ENCODE measurements around the gene TMEM178B.
"Not testable (repeated sequence)": the region's sequence is repeated elsewhere in the genome, so short reads cannot be mapped to it uniquely, and the experiment has no call there.

Gene TMEM178B

DNA sequence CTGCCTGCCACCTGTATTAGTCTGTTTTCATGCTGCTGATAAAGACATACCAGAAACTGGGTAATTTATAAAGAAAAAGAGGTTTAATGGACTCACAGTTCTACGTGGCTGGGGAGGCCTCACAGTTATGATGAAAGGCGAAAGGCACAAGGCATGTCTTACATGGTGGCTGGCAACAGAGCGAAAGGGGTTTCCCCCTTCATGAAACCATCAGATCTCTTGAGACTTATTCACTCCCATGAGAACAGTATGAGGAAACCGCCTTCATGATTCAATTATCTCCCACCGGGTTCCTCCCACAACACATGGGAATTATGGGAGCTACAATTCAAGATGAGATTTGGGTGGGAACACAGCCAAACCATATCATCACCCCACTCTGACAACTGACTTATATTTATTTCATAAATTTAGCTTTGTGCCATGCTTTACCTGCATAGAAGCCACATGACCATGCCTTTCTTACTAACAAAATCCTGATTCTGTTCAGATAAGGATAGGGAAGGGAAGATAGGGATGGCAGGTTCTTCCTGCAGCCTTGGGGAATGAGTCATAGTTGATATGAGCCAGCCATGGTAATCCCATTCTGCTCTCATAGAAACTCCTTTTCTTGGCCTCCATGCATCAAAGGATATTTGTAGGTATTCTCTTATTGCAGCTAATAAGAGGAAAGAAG is 286.0 kb downstream of the TMEM178B start:
- peak; percentile 7 for DNase-seq

DNA sequence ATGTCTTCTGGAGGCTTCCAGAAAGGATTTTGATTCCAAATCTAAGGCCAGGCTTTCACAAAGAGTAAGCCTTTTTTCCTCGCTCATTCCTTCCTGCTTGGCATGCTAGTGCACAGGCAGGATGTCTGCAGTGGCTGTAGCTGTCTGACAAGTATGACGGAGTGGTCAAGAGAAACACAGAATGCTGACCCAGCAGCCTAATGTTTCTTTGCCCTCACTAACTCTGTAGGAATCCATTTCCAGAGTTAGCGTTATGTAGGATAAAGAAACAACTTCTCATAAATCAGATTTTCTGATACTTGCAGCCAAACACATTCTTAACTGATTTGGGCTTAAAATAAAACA is 286.5 kb downstream of the TMEM178B start:
- DNase-seq: no peak

DNA sequence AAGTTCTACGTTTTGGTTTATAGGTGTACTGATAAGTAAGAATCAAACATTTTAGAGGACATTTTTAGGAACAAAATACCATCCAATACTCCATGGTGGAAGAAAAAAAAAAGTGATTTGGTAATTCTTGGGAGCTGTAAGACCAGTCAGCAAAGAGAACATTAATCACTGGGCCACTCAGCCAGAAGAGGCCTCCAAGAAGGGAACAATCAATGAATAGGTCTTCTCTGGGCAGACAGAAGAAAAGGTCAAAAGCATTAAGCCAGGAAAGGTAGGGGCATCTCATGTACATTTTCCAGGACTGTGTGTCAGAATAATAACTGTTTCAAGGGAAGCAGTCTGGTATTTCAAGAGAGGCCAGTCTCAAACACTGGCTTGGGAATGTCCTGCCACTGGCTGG is 286.9 kb downstream of the TMEM178B start:
- DNase-seq: no peak

DNA sequence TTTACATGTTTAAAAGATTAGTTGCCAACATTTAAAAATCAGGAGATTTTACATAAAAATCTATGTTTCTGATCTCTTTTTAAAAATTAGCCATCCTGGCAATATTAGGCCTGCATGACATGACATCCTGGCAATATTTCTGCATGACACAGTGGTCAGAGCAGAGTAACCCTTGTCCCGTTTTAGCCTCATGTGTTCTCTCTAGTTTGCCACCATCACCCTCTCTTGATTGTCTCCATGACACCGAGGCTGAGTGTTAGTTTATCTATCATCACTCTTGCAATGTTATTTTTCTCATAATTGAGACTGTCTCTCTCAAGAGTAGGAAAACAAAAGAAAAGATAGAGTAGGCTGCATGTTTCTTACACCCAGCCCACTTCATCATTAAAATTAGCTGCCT is 287.6 kb downstream of the TMEM178B start:
- no peak for DNase-seq

DNA sequence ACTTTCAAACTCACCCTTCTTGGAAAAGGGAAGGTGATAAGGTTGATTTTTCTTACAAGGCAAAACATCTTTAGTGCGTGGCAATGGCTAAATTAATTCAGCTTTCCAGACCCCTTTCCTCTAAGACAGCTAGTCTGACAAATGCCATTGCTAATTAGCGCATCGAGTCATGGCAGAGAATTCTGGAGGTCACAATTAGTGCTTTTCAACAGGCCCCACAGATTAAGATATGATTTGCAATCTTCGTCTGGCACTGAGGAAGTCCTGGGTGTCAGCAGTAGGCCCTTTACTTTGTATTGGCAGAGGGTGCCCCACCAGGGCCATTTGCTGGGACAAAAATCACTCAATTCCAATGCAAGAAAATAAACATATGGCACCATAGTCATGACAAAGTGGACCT is 288.1 kb downstream of the TMEM178B start:
- no peak for DNase-seq

DNA sequence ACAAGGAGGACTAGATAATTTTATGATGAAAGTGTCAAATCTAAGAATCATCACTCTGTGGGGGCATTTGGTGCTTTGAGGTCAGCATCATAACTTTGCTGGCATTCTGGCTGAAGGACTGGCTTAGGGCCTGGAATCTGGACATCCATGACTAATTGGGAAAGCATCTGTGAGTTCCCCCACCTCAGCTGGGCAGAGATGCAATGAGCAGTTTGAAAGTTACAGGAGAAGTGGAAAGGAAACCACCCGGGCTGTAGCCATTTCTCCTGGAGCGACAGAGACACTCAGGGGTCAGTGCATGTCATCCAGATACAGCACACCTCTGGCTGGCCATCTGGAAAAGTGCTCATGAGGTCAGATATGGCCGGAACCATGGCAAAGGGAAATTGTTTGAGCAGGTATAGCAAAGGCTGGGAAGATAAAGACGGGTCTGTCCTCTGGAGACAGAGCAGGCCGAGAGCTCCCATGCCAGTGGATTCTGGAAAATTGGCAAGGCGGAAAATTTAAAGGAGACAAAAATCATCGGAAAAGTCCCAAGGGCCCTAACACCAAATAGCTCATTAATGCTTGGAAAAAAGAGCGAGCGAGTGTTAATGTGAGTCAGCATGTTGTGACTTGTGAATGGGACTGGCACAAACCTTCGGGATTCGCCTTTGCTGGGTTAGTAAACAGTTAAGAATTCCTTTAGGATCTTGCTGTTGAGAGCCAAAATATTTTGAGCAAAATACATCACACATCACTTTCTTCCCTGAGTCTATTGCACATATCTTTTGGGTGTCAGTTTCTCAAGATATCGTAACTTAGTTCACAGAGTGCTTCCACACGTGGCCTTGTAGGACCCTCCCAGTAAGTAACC is 288.9 kb downstream of the TMEM178B start:
- peak; percentile 82 for DNase-seq

DNA sequence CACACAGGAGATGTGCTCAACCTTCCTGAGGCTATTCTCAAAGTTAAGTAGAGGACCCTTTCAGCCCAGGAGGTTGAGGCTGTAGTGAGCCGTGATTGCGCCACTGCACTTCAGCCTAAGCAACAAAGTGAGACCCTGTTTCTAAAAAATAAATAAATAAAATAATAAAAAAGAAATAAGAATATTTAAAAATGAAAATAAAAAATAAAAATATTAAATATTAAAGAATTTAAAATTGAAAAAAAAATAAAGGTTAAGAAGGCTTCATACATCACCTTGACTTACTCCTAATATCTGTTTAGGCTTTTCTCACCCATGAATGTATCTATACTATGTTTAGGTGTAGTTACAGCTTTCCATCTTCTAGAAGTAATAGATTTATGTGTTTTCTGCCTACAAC is 289.9 kb downstream of the TMEM178B start:
- DNase-seq: no peak

DNA sequence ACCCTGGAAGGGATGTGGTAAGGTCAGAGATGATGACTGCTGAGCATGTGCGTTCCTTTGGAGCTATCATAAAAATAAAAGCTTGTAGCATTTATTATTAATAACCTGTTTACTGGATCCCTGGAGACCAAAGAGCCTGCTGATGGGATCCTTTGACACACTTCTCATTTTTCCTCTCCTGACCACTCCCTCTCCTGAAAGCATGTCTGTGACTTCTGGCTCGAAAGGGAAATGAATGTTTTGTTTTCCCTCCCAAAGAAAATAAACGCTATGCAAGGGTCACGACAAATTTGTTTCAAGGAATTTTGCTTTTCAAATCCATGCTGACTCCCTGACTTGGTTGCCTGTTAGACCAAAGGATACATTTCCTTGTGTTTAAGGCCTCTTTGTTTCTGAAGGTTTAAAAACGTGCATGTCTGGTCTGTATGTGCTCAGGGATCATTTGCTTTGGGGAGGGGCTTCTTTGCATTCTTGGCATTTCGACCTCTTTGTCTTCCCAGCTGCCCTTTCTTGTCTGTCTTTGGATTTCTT is 292.3 kb downstream of the TMEM178B start:
- DNase-seq: no peak

DNA sequence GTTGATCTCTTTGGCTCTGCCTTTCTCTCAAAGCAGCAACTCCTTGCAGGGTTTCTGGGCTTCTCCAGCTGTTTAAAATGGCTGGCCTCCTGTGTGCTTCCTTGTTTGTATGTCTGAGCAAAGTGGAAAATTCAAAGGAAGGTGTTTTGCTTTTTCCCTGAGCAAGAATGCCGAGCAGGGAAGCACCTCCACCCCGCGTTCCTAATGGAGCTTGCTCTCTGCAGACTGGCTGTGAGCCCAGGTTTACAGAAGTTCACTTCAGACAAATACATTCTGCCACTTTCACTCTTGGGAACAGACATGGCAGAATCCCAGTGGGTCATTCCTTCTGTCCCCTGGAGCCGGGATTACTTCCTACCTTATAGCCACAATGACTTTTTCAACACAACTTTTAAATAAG is 295.6 kb downstream of the TMEM178B start:
- no peak for DNase-seq

DNA sequence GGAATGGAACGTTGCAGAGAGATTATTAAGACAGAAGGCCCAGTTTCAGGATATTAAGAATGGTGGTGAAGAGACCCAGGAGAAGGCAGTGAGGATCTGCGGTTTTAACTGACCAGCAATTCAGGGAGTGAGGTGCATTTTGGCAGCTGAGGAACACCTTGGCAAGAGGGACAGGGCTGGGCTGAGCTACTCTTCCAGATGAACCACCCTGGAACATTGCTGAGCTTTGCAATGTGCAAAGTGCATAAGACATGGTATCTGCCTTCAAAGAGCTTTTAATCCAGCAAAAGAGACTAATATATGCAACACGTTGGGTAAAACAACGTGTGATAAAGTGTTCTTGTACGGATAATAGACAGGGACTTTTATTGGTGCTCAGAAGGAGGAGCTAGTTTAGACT is 296.3 kb downstream of the TMEM178B start:
- DNase-seq: no peak

DNA sequence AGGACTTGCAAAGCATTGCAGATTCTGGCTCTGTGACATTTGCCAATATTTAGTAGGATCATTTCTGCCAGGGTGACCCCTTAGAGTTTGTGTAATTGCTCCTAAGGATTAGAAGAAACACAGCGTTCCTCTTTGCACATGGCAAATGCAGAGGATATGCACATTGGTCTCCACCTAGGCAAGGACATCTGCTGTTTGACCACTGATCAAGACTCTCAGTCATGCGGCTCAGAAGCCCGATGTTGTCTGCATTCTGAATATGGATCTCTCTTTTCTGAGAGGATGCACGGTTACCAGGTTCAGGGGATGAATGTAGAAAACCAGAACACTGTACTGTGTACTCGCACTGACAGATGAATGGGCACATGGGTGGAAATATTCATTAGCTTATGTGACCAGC is 296.8 kb downstream of the TMEM178B start:
- no peak for DNase-seq

DNA sequence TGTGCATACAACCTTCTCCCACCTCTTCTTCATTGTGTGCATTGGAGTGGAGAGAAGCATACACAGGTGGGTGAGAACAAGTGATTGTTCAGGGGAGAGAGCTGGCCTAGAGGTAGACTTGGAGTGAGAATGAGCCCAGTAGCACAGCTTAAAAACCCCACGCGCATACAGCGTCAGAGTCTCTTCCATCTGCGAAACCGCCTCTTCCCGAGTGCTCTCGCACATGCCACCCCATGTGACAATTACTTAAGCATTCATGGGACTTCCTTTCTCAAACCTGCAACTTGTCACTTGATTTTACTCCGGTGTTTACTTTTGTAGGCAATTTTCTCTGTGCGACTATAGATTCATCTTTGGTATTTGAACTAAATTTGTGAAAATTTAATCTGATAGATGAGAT is 300.6 kb downstream of the TMEM178B start:
- DNase-seq: no peak

DNA sequence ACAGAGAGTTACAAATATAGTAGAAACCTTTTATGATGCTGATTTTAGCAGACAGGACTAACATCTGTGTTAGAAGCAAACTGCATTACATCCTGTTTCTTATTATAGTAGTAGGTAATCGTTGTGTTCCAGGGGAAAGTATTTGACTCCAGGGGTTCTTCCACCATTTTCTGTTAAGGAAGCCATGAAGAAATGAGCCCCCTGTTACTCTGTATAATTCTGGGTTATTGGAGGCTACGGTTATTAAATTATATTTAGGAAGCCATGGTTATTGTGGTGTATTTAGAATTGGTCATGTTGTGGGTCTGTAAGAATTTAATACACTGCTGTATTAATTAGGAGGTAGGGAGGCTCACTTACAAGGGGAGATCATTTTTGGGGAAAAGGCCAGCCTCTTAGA is 301.6 kb downstream of the TMEM178B start:
- DNase-seq: no peak

DNA sequence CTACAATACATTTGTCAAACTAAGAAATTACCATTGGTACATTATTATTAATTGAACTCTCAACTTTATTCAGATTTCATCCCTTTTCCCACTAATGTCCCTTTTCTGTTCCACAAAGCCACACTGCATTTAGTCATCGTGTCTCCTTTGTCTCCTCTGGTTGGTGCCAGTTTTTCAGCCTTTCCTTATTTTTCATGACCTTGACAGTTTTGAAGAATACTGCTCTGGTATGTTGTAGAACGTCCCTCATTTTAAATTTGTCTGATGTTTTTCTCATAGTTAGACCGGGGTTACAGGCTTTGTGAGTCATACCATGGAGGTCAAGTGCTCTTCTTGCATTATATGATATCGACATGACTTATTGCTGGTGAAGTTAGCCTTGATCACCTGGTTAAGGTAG is 304.0 kb downstream of the TMEM178B start:
- DNase-seq: no peak

DNA sequence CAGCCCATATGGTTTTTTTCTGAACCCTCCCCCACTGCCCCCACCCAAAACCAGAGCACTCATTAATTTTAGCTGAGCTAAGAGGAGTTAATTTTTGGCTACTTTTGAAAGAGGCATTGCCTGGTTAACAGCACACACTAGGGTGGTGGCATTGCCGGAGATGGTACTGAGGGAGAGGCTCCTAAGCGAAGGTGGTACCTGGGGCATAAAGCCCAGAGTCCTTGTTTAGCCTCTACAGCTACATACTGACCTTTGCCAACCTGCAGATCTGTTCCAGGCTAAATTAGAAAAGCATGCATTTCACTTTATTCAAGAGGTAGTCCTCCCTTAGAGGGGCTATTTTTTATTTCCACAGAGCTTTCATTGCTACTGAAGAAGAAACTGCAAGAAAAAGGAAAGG is 304.5 kb downstream of the TMEM178B start:
- no peak for DNase-seq

DNA sequence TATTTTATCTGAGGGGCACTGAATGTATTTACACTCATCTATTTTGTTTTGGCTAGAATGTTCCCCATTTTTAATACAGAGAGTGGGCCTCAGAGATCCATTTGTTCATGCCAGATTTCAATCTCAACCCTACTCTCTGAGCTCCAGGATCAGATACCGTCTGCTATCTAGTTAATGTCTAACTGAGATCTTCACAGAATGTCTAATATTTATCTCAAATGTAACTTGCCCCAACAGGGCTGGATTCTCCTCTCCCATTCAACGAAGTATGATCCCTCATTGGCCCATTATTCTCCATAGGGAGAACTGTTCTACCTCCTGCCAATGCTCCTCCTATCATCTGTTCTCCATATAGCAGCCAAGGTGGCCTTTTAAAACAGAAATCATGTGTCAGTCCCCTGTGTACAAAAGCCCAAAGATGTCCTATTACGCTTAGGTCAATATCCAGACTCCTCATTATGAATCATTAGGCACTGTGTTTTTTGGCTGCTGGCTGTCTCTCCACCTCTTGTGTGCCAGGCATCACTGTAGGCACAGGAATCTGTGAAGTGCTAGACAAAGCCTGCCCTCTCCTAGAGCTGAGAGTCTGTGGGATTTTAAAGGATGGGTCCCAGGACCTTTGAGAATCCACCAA is 308.0 kb downstream of the TMEM178B start:
- DNase-seq: no peak

DNA sequence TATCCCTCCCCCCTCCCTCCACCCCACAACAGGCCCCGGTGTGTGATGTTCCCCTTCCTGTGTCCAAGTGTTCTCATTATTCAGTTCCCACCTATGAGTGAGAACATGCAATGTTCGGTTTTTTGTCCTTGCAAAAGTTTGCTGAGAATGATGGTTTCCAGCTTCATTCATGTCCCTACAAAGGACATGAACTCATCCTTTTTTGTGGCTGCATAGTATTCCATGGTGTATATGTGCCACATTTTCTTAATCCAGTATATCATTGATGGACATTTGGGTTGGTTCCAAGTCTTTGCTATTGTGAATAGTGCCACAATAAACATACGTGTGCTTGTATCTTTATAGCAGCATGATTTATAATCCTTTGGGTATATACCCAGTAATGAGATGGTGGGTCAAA is 309.5 kb downstream of the TMEM178B start:
- not testable (repeated sequence) for DNase-seq

DNA sequence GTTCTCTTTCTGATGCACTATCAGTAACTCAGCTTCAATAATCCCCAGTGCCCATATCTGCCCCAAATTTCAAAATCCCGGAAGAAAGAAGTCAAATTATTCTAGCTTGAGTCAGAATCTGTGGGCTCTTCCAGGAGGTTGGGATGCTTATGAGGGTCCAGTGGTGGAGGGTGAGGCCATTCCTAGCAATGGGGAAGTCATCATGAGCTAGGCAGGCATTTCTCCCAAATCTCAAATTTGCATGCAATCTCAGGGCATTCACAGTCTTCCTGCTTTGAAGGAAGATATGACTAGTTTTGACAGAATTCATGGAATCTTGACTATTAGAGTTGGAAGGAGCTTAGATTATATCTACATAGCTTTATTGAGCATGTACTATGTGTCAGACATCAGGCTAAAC is 313.0 kb downstream of the TMEM178B start:
- peak; percentile 7 for DNase-seq

DNA sequence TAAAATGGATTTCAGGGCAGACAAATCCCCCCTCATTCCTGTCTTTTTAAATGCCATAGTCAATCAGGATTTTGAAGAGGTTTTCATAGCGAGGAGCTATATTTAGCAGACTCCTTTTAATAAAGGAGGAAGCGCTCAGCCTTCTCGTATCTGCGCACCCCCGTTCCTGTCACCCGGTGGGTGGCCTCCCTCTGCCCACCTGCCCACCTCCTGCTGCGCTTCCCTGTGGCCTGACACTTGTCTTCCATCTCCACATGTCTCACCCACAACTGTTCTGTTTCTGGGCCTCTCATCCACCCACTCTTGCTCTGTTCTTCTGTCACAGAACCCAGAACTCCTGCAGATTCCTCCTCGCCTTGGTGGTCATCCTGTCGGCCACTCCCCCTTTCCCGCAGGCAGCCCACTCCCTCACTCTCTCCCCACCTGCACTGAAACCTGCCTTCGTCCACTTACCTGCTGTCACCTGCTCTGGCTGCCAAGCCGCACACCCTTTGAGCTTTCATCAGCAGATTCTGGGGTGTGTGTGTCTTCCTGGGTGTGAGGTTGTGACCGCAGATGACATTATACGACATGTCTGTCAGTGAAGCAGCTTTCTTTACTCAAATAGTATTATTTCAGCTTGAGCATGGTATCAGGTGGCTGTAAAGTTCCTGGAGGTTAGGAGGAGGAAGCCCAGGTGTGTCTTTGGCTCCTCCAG is 313.8 kb downstream of the TMEM178B start:
- no peak for DNase-seq

DNA sequence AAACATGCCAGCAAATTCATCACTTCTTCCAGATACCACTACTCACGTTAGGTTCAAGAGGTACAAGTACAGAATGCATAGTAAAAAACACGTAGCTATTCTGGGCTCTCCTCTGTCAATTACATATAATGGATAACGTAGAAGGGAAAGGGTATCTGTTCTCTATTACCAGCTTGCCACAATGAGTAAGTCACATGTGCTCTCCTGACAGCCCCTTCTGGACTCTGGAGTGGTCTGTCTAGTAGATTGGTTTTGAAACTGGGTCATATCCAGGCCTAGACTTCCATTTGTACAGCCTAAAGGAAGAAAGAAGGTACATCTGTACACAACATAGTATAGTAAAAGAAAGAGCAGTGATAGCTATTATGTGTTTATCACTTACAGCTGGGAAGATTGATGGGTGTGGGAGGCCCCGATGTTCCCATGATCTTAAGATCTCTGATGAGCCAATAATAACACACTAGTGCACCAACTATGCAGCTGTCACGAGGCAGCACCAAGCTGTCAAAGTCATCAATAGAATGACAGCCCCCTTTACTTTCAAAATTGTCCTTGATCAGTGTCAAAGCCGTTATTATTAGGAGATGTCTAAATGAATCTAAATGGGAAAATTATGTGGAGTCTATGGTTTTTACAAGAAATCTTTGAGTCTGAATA is 315.4 kb downstream of the TMEM178B start:
- DNase-seq: no peak

DNA sequence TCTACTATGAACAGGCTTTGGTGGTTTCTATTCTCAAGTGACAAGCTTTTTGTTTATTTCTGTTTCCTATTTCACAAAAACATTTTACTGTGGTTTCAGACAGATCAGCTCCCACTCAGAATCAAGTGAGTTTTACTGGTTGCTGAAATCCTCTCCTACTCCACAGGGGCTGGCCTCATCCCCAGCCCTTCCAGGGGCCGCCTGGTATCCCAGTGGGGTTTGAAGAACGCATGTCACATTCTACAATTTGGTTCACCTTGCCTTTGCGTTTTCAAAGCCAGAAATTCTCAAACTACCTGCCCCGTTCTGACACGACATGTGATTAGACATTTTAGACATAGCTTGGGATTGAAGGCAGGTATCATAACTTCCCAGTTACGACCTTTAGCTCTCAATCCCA is 316.5 kb downstream of the TMEM178B start:
- no peak for DNase-seq

DNA sequence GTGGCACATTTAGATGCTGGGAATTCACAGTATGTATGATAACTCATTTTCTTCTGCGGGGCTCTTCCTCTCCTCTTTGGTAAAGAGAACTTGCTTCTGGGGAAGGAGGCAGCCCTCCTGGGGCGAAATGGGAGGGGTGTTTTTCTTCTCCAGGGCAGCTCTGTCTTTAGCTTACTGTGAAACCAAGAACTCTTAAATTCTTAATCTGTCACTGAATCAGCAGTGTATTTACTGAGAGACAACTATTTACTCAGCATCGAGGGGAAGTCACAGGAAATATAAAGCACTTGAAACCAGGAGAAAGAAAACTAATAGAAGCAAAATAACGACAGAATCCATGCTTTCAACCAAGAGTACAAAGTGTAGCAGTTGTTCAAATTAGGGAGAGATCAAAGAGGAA is 319.2 kb downstream of the TMEM178B start:
- DNase-seq: no peak

Data from fibroblast of upper back skin (primary cell).